HCT116 (cell line): ENCODE data around the gene RMND5A.
"Not testable (repeated sequence)": the region's sequence is repeated elsewhere in the genome, so short reads cannot be mapped to it uniquely, and the experiment has no call there.

Experiments
- CEBPB ChIP-seq: IDR thresholded peaks from 2 replicates; pipeline ENCODE4 v1.6.1; 2012; ENCODE audit warnings: low read depth
- EZH2 ChIP-seq: fragments of 200-600 bp; sonication (generic); IDR thresholded peaks from 2 replicates; pipeline ENCODE4 v1.6.1; 2017; ENCODE audit warnings: antibody characterized with exemption, mixed run types
- FOSL1 ChIP-seq: IDR thresholded peaks from 2 replicates; pipeline ENCODE4 v1.6.1; 2012; ENCODE audit warnings: low read depth
- POLR2A ChIP-seq: IDR thresholded peaks from 2 replicates; pipeline ENCODE4 v1.7.0; 2011; ENCODE audit warnings: borderline replicate concordance; ENCODE audit not compliant: insufficient read depth, insufficient read length; ENCODE audit errors: extremely low read depth
- POLR2AphosphoS5 ChIP-seq: IDR thresholded peaks from 2 replicates; pipeline ENCODE4 v1.6.1; 2011; ENCODE audit warnings: mild to moderate bottlenecking, low read depth, low read length, moderate library complexity
- SP1 ChIP-seq: IDR thresholded peaks from 2 replicates; pipeline ENCODE4 v1.6.1; 2012; ENCODE audit warnings: low read depth
- ZFX ChIP-seq: fragments of 450-650 bp; IDR thresholded peaks from 2 replicates; pipeline ENCODE4 v1.6.1; 2017
- ZNF274 ChIP-seq: fragments of 200-500 bp; sonication (Bioruptor generic); IDR thresholded peaks from 2 replicates; pipeline ENCODE4 v1.6.1; 2014; ENCODE audit warnings: mild to moderate bottlenecking, low read depth, low read length, inconsistent platforms
- TF ChIP-seq, protein P1 (sequence below): IDR thresholded peaks from 2 replicates; pipeline ENCODE4 v1.6.1; 2012
- TF ChIP-seq, protein P2 (sequence below), 3 experiments: fragments of 200-600 bp in 1 of 3; sonication (generic) in 1 of 3; IDR thresholded peaks in 2 of 3; conservative IDR thresholded peaks in 1 of 3; 2 replicates each; pipeline ENCODE4 v1.5.1; 2012 to 2017; ENCODE audit warnings: low read depth in 2 of 3, low read length in 2 of 3, antibody characterized with exemption in 1 of 3, borderline replicate concordance in 1 of 3, control low read depth in 1 of 3, mild to moderate bottlenecking in 1 of 3, mixed read lengths in 1 of 3, mixed run types in 1 of 3, moderate library complexity in 1 of 3; ENCODE audit not compliant: insufficient read depth in 1 of 3
- TF ChIP-seq, protein P3 (sequence below): IDR thresholded peaks from 2 replicates; pipeline ENCODE4 v1.6.1; 2012; ENCODE audit warnings: low read depth
- TF ChIP-seq, protein P4 (sequence below): IDR thresholded peaks from 2 replicates; pipeline ENCODE4 v1.6.1; 2011; ENCODE audit warnings: mild to moderate bottlenecking, low read length, moderate library complexity; ENCODE audit not compliant: insufficient replicate concordance; ENCODE audit errors: extremely low read depth

DNA sequence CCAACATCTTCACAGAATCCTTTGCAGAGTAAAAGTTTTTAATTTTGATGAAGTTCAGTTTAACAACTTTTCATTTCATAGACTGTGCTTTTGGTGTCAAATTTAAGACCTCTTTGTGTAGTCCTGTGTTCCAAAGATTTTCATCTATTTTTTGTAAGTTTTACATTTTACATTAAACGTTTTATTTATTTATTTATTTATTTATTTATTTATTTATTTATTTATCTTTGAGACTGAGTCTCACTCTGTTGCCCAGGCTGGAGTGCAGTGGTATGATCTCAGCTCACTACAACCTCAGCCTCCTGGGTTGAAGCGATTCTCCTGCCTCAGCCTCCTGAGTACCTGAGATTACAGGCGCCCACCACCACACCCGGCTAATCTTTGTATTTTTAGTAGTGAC, 12.0 kb upstream of the RMND5A start:
- TF ChIP-seq, protein P1, sequence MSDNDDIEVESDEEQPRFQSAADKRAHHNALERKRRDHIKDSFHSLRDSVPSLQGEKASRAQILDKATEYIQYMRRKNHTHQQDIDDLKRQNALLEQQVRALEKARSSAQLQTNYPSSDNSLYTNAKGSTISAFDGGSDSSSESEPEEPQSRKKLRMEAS = not testable (repeated sequence)
- TF ChIP-seq, protein P2, sequence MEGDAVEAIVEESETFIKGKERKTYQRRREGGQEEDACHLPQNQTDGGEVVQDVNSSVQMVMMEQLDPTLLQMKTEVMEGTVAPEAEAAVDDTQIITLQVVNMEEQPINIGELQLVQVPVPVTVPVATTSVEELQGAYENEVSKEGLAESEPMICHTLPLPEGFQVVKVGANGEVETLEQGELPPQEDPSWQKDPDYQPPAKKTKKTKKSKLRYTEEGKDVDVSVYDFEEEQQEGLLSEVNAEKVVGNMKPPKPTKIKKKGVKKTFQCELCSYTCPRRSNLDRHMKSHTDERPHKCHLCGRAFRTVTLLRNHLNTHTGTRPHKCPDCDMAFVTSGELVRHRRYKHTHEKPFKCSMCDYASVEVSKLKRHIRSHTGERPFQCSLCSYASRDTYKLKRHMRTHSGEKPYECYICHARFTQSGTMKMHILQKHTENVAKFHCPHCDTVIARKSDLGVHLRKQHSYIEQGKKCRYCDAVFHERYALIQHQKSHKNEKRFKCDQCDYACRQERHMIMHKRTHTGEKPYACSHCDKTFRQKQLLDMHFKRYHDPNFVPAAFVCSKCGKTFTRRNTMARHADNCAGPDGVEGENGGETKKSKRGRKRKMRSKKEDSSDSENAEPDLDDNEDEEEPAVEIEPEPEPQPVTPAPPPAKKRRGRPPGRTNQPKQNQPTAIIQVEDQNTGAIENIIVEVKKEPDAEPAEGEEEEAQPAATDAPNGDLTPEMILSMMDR (IDR thresholded peaks at IDR 0.05 in 2 of 3, conservative IDR thresholded peaks at IDR 0.05 in 1 of 3; ENCODE audit: borderline replicate concordance in 1 of 3, insufficient read depth in 1 of 3, low read depth in 2 of 3, low read length in 2 of 3) = not testable (repeated sequence)
- TF ChIP-seq SP1, POLR2AphosphoS5, FOSL1, POLR2A, EZH2, ZNF274, CEBPB, ZFX: not testable (repeated sequence)
- TF ChIP-seq, protein P3, sequence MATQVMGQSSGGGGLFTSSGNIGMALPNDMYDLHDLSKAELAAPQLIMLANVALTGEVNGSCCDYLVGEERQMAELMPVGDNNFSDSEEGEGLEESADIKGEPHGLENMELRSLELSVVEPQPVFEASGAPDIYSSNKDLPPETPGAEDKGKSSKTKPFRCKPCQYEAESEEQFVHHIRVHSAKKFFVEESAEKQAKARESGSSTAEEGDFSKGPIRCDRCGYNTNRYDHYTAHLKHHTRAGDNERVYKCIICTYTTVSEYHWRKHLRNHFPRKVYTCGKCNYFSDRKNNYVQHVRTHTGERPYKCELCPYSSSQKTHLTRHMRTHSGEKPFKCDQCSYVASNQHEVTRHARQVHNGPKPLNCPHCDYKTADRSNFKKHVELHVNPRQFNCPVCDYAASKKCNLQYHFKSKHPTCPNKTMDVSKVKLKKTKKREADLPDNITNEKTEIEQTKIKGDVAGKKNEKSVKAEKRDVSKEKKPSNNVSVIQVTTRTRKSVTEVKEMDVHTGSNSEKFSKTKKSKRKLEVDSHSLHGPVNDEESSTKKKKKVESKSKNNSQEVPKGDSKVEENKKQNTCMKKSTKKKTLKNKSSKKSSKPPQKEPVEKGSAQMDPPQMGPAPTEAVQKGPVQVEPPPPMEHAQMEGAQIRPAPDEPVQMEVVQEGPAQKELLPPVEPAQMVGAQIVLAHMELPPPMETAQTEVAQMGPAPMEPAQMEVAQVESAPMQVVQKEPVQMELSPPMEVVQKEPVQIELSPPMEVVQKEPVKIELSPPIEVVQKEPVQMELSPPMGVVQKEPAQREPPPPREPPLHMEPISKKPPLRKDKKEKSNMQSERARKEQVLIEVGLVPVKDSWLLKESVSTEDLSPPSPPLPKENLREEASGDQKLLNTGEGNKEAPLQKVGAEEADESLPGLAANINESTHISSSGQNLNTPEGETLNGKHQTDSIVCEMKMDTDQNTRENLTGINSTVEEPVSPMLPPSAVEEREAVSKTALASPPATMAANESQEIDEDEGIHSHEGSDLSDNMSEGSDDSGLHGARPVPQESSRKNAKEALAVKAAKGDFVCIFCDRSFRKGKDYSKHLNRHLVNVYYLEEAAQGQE = not testable (repeated sequence)
- TF ChIP-seq, protein P4, sequence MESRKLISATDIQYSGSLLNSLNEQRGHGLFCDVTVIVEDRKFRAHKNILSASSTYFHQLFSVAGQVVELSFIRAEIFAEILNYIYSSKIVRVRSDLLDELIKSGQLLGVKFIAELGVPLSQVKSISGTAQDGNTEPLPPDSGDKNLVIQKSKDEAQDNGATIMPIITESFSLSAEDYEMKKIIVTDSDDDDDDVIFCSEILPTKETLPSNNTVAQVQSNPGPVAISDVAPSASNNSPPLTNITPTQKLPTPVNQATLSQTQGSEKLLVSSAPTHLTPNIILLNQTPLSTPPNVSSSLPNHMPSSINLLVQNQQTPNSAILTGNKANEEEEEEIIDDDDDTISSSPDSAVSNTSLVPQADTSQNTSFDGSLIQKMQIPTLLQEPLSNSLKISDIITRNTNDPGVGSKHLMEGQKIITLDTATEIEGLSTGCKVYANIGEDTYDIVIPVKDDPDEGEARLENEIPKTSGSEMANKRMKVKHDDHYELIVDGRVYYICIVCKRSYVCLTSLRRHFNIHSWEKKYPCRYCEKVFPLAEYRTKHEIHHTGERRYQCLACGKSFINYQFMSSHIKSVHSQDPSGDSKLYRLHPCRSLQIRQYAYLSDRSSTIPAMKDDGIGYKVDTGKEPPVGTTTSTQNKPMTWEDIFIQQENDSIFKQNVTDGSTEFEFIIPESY = not testable (repeated sequence)
